Left ventricle myocardium inferior (tissue), 1 donor: ENCODE results near the gene TIAM2. TPM values are rescaled to one million over a fixed set of nuclear protein-coding genes. Genes with fewer than 3 reads are reported as not detected.
A peak's percentile ranks its signal among the peaks of the same experiment; 100 is the strongest.
"Not testable (repeated sequence)": the region's sequence is repeated elsewhere in the genome, so short reads cannot be mapped to it uniquely, and the experiment has no call there.

ENCODE experiments used
- DNase-seq: peaks from one replicate; pipeline ENCODE4 v3.0.0-alpha.2; 2020
- H3K27ac ChIP-seq: fragments of 200-600 bp; replicated peaks from 2 replicates; pipeline ENCODE4 v1.8.0; 2021
- H3K27me3 ChIP-seq: fragments of 200-600 bp; 2 replicates; pipeline ENCODE4 v1.8.0; 2021; ENCODE audit warnings: low read depth
- H3K36me3 ChIP-seq: fragments of 200-600 bp; 2 replicates; pipeline ENCODE4 v1.8.0; 2021
- H3K4me1 ChIP-seq: fragments of 200-600 bp; 2 replicates; pipeline ENCODE4 v1.8.0; 2021
- H3K4me3 ChIP-seq: fragments of 200-600 bp; 2 replicates; pipeline ENCODE4 v1.8.0; 2021; ENCODE audit warnings: mild to moderate bottlenecking, moderate library complexity
- H3K9me3 ChIP-seq: fragments of 200-600 bp; replicated peaks from 2 replicates; pipeline ENCODE4 v1.8.0; 2021
- CTCF ChIP-seq: fragments of 200-600 bp; IDR thresholded peaks from 2 replicates; pipeline ENCODE4 v1.8.0; 2021; ENCODE audit warnings: antibody characterized with exemption, mild to moderate bottlenecking, borderline replicate concordance
- intact Hi-C: fragments of 100-400 bp; cut with micrococcal nuclease; formaldehyde crosslinking; loops from one replicate; pipeline ENCODE4 v1.11.0; 2022
- total RNA-seq: library from RNA; stranded (reverse); fragmentation: NEBNext Ultra II Directional; extraction: Animal tissue kit (Norgen Biotek cat#: 25700); gene quantifications from one replicate; pipeline ENCODE4 v1.2.1, GENCODE V29; 2021
- donor health status: DM: no; HTN: yes; CAD: no; lungs with severe emphysema.

The TIAM2 gene
- total RNA-seq, 1 donor from 2014 or later: 12.0 TPM

- TF ChIP-seq CTCF: no peak
- peak overlapping the region; percentile 30 for H3K27ac ChIP-seq
- H3K27me3 ChIP-seq: no peaks in the 10 kb centered on the region
- no peak overlapping the region for H3K4me3 ChIP-seq
- DNase-seq: no peak
- H3K4me1 ChIP-seq: peaks cover 18% of the 10 kb centered on the region
- H3K36me3 ChIP-seq: no peaks in the 10 kb centered on the region
- intact Hi-C loops: loop anchor here (5.0 kb wide), 1 partner anchor 316 kb away; no protein-coding TSS in a partner anchor
- no peaks in the 10 kb centered on the region for H3K9me3 ChIP-seq
These were observed 188.0 kb downstream of the TIAM2 start for GRCh38 chr6:155183095-155183494.

GRCh38 chr6:155185041-155185440 lies 189.9 kb downstream of the TIAM2 start:
- intact Hi-C loops, H3K27ac ChIP-seq, DNase-seq, H3K36me3 ChIP-seq, H3K4me3 ChIP-seq, H3K27me3 ChIP-seq, H3K9me3 ChIP-seq: not testable (repeated sequence)
- peaks cover 33% of the 10 kb centered on the region for H3K4me1 ChIP-seq

- TF ChIP-seq CTCF: no peak
- no peak for DNase-seq
- Histone ChIP-seq H3K27ac (no peak overlapping the region), H3K36me3 (no peaks in the 10 kb centered on the region), H3K4me1 (peaks cover 33% of the 10 kb centered on the region), H3K9me3 (no peaks in the 10 kb centered on the region), H3K27me3 (no peaks in the 10 kb centered on the region), H3K4me3 (no peak overlapping the region)
- intact Hi-C loops: no loop called here
These were observed 190.4 kb downstream of the TIAM2 start for GRCh38 chr6:155185544-155185943.

GRCh38 chr6:155186052-155186658 lies 191.0 kb downstream of the TIAM2 start:
- no peak for DNase-seq
- H3K4me1 ChIP-seq: peaks cover 33% of the 10 kb centered on the region
- H3K4me3 ChIP-seq: no peak overlapping the region
- TF ChIP-seq CTCF: no peak
- no peaks in the 10 kb centered on the region for H3K36me3 ChIP-seq
- no peaks in the 10 kb centered on the region for H3K27me3 ChIP-seq
- intact Hi-C loops: no loop called here
- no peak overlapping the region for H3K27ac ChIP-seq
- H3K9me3 ChIP-seq: no peaks in the 10 kb centered on the region

- intact Hi-C loops: no loop called here
- Histone ChIP-seq H3K9me3 (no peaks in the 10 kb centered on the region), H3K27me3 (no peaks in the 10 kb centered on the region), H3K27ac (no peak overlapping the region), H3K4me1 (peaks cover 33% of the 10 kb centered on the region), H3K36me3 (no peaks in the 10 kb centered on the region), H3K4me3 (no peak overlapping the region)
- DNase-seq: no peak
- no peak for TF ChIP-seq CTCF
These were observed 192.0 kb downstream of the TIAM2 start for GRCh38 chr6:155187106-155187505.

GRCh38 chr6:155187994-155188706 lies 193.0 kb downstream of the TIAM2 start:
- Histone ChIP-seq H3K4me1 (peaks cover 33% of the 10 kb centered on the region), H3K27ac (peak overlapping the region; percentile 30), H3K27me3 (no peaks in the 10 kb centered on the region), H3K4me3 (no peak overlapping the region), H3K36me3 (no peaks in the 10 kb centered on the region), H3K9me3 (no peaks in the 10 kb centered on the region)
- no peak for TF ChIP-seq CTCF
- DNase-seq: no peak
- intact Hi-C loops: no loop called here
